PC-3 (cell line): ENCODE data around the gene RIPK3. TPM values are rescaled to one million over a fixed set of nuclear protein-coding genes. Genes with fewer than 3 reads are reported as not detected.
A peak's percentile ranks its signal among the peaks of the same experiment; 100 is the strongest.
"Not testable (repeated sequence)": the region's sequence is repeated elsewhere in the genome, so short reads cannot be mapped to it uniquely, and the experiment has no call there.

Source experiments
- ATAC-seq: fragments of 200-7000 bp; cut with Tn5 transposase; 2 replicates; pipeline ENCODE4 v1.9.1; 2020; ENCODE audit warnings: mild to moderate bottlenecking, moderate library complexity
- BruUV-seq: library from RNA; stranded (reverse); fragments of 400-500 nt; replicated peaks from 2 replicates; lab custom pipeline; 2021; lab: Mats Ljungman, UMichigan
- CTCF ChIA-PET: fragments of 300-600 bp; sonication (Branson Sonifier 250); formaldehyde crosslinking; loops from one replicate; lab custom pipeline; 2022; ENCODE audit warnings: antibody characterized with exemption; lab: Charles Lee
- POLR2A ChIA-PET: fragments of 300-600 bp; sonication (Branson Sonifier 250); formaldehyde crosslinking; loops from one replicate; lab custom pipeline; 2022; ENCODE audit warnings: antibody characterized with exemption; ENCODE audit not compliant: unreplicated experiment; lab: Charles Lee
- DNase-seq: peaks from one replicate; pipeline ENCODE4 v3.0.0-alpha.2; 2015
- H2AFZ ChIP-seq: fragments of 300-600 bp; sonication (generic); 2 replicates; pipeline ENCODE4 v1.6.0; 2016; ENCODE audit warnings: antibody characterized with exemption, low read length
- H3F3A ChIP-seq: fragments of 300-600 bp; sonication (generic); one replicate; pipeline ENCODE4 v1.6.0; 2017; ENCODE audit warnings: antibody characterized with exemption, low read length, control low read depth, mild to moderate bottlenecking; ENCODE audit not compliant: unreplicated experiment
- H3K27ac ChIP-seq: fragments of 300-600 bp; sonication (generic); 2 replicates; pipeline ENCODE4 v1.5.1; 2016; ENCODE audit warnings: mild to moderate bottlenecking, low read length
- H3K27me3 ChIP-seq: fragments of 300-600 bp; sonication (generic); 2 replicates; pipeline ENCODE4 v1.6.1; 2016; ENCODE audit warnings: low read length, mixed read lengths
- H3K36me3 ChIP-seq: fragments of 300-600 bp; sonication (generic); 2 replicates; pipeline ENCODE4 v1.6.1; 2016; ENCODE audit warnings: low read depth, mixed run types, low read length, mixed read lengths
- H3K4me1 ChIP-seq: fragments of 300-600 bp; sonication (generic); 2 replicates; pipeline ENCODE4 v1.5.1; 2016; ENCODE audit warnings: low read length; ENCODE audit not compliant: insufficient read depth
- H3K4me2 ChIP-seq: fragments of 300-600 bp; sonication (generic); 2 replicates; pipeline ENCODE4 v1.6.0; 2016; ENCODE audit warnings: low read length
- H3K4me3 ChIP-seq: fragments of 300-600 bp; sonication (generic); 2 replicates; pipeline ENCODE4 v1.5.1; 2016; ENCODE audit warnings: mild to moderate bottlenecking, low read length, mixed read lengths
- H3K79me2 ChIP-seq: fragments of 300-600 bp; sonication (generic); 2 replicates; pipeline ENCODE4 v1.6.1; 2017; ENCODE audit warnings: low read length, mixed read lengths
- H3K9ac ChIP-seq: fragments of 300-600 bp; sonication (generic); 2 replicates; pipeline ENCODE4 v1.6.0; 2016; ENCODE audit warnings: mild to moderate bottlenecking, low read length
- H3K9me2 ChIP-seq: fragments of 300-600 bp; sonication (generic); replicated peaks from 2 replicates; pipeline ENCODE4 v1.6.1; 2016; ENCODE audit warnings: mixed run types, low read length, mixed read lengths
- H3K9me3 ChIP-seq: fragments of 300-600 bp; sonication (generic); 2 replicates; pipeline ENCODE4 v1.6.1; 2016; ENCODE audit warnings: low read length, mixed read lengths
- H4K20me1 ChIP-seq: fragments of 300-600 bp; sonication (generic); 2 replicates; pipeline ENCODE4 v1.6.1; 2016; ENCODE audit warnings: low read length, mixed read lengths
- EZH2 ChIP-seq: fragments of 300-600 bp; sonication (generic); IDR thresholded peaks from one replicate; pipeline ENCODE4 v1.6.1; 2017; ENCODE audit warnings: antibody characterized with exemption, mild to moderate bottlenecking, low read length; ENCODE audit not compliant: unreplicated experiment
- EZH2phosphoT487 ChIP-seq: fragments of 300-600 bp; sonication (generic); IDR thresholded peaks from 2 replicates; pipeline ENCODE4 v1.6.1; 2018; ENCODE audit warnings: mild to moderate bottlenecking, antibody characterized with exemption, low read length, borderline replicate concordance
- intact Hi-C: fragments of 100-400 bp; cut with micrococcal nuclease; formaldehyde crosslinking; loops from 2 replicates; pipeline ENCODE4 v1.9.0; 2023
- total RNA-seq: library from RNA; depleted of rRNA; stranded (reverse); fragments of >200 nt; gene quantifications from 2 replicates; pipeline ENCODE4 v1.2.3, GENCODE V29; 2014
- TF ChIP-seq, protein P1 (sequence below): fragments of 300-600 bp; sonication (generic); conservative IDR thresholded peaks from 2 replicates; pipeline ENCODE4 v1.5.1; 2017; ENCODE audit warnings: antibody characterized with exemption, low read depth, mild to moderate bottlenecking, low read length

The RIPK3 gene
- total RNA-seq, 1 experiment from 2014 or later: not detected

DNA sequence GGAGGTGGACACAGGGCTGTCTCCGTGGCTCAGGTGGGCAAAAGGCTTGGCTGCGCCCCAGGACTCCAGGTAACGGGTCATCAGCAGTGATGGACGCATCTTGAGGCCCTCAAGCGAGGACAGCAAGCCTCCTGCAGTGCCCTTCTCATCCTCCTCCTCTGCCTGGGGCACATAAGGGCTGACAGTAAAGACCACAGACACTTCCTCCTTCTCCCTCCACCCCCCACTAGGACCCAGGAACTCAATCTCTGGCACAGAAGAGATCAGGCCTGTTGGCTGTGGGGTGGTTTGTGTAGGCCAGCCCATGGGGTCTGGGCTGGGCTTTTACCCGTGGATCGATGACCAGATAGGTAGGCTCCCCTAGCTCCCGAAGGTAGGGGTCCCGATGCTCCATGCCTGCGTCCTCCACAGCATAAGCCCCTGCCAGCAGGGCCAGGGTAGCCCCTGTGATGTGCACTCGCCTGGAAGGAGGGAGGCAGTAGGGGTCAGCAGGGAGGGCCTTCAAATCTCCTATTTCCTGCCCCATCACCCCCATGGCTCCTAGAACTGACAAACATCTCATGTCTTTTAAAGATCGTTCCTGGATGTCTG lies 10.6 kb downstream of the RIPK3 start:
- no peaks in the 10 kb centered on the region for H3K79me2 ChIP-seq
- ATAC-seq: no peak
- no TSS peak for BruUV-seq
- no peak overlapping the region for H2AFZ ChIP-seq
- H3F3A ChIP-seq: no peaks in the 10 kb centered on the region
- no peak for DNase-seq
- H3K27ac ChIP-seq: no peak overlapping the region
- H4K20me1 ChIP-seq: no peaks in the 10 kb centered on the region
- H3K4me3 ChIP-seq: no peak overlapping the region
- no peaks in the 10 kb centered on the region for H3K36me3 ChIP-seq
- intact Hi-C loops: no loop called here
- peaks cover 5% of the 10 kb centered on the region; the same call in 1 of the 2 replicates for H3K4me1 ChIP-seq
- TF ChIP-seq EZH2phosphoT487: no peak
- no peak for TF ChIP-seq EZH2
- TF ChIP-seq, protein P1, sequence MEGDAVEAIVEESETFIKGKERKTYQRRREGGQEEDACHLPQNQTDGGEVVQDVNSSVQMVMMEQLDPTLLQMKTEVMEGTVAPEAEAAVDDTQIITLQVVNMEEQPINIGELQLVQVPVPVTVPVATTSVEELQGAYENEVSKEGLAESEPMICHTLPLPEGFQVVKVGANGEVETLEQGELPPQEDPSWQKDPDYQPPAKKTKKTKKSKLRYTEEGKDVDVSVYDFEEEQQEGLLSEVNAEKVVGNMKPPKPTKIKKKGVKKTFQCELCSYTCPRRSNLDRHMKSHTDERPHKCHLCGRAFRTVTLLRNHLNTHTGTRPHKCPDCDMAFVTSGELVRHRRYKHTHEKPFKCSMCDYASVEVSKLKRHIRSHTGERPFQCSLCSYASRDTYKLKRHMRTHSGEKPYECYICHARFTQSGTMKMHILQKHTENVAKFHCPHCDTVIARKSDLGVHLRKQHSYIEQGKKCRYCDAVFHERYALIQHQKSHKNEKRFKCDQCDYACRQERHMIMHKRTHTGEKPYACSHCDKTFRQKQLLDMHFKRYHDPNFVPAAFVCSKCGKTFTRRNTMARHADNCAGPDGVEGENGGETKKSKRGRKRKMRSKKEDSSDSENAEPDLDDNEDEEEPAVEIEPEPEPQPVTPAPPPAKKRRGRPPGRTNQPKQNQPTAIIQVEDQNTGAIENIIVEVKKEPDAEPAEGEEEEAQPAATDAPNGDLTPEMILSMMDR: no peak
- H3K27me3 ChIP-seq: no peaks in the 10 kb centered on the region
- H3K9ac ChIP-seq: no peak overlapping the region
- H3K4me2 ChIP-seq: no peak overlapping the region
- no peaks in the 10 kb centered on the region for H3K9me3 ChIP-seq
- POLR2A ChIA-PET: interaction anchor here (0.5 kb wide), 1 partner anchor 113 kb away, joined by 8 read pairs; the partner anchor contains the start of gene SDR39U1
- CTCF ChIA-PET: no interaction called here
- H3K9me2 ChIP-seq: no peaks in the 10 kb centered on the region

GRCh38 chr14:24327914-24328313 lies 11.9 kb downstream of the RIPK3 start:
- H3K9ac ChIP-seq, H2AFZ ChIP-seq, H3K4me2 ChIP-seq, H3K27me3 ChIP-seq, H3K36me3 ChIP-seq, BruUV-seq, H3K9me3 ChIP-seq, H3K4me3 ChIP-seq, H3K4me1 ChIP-seq, ATAC-seq, H3F3A ChIP-seq, H3K27ac ChIP-seq, H4K20me1 ChIP-seq, DNase-seq, H3K9me2 ChIP-seq, POLR2A ChIA-PET, H3K79me2 ChIP-seq: not testable (repeated sequence)
- TF ChIP-seq, protein P1: peak; percentile 45
- CTCF ChIA-PET: interaction anchor here (0.6 to 1.2 kb wide), 2 partner anchors 75 to 102 kb away, joined by 3 read pairs; partner anchors contain the start of gene KHNYN
- intact Hi-C loops: loop anchor here (1.0 kb wide), 1 partner anchor 108 kb away; no protein-coding TSS in a partner anchor

- no peaks in the 10 kb centered on the region for H3K9me2 ChIP-seq
- no peak overlapping the region for H3K4me3 ChIP-seq
- no peak overlapping the region for H2AFZ ChIP-seq
- POLR2A ChIA-PET: no interaction called here
- no peaks in the 10 kb centered on the region for H4K20me1 ChIP-seq
- H3K27ac ChIP-seq: no peak overlapping the region
- H3F3A ChIP-seq: no peaks in the 10 kb centered on the region
- no peak for DNase-seq
- no peak overlapping the region for H3K4me2 ChIP-seq
- no peaks in the 10 kb centered on the region for H3K4me1 ChIP-seq
- no TSS peak for BruUV-seq
- CTCF ChIA-PET: interaction anchor here (0.6 to 1.2 kb wide), 2 partner anchors 75 to 103 kb away, joined by 3 read pairs; partner anchors contain the start of gene KHNYN
- intact Hi-C loops: no loop called here
- no peaks in the 10 kb centered on the region for H3K79me2 ChIP-seq
- H3K9ac ChIP-seq: no peak overlapping the region
- no peaks in the 10 kb centered on the region for H3K9me3 ChIP-seq
- ATAC-seq: no peak
- TF ChIP-seq, protein P1: no peak
- no peak for TF ChIP-seq EZH2
- no peak for TF ChIP-seq EZH2phosphoT487
- no peaks in the 10 kb centered on the region for H3K27me3 ChIP-seq
- no peaks in the 10 kb centered on the region for H3K36me3 ChIP-seq
Measured at GRCh38 chr14:24327303-24327702, 12.5 kb downstream of the RIPK3 start.
